Astrocyte of the spinal cord (primary cell): ENCODE measurements around the gene SLC26A2.

Experiments
- DNase-seq: peaks from one replicate; pipeline ENCODE4 v3.0.0; 2011; ENCODE audit warnings: low read depth, low spot score
- H3K4me3 ChIP-seq: 2 replicates; pipeline ENCODE4 v1.5.1; 2011; ENCODE audit warnings: low read depth, mild to moderate bottlenecking, low read length, moderate library complexity
- in situ Hi-C: cut with HindIII; loops from 2 replicates; pipeline ENCODE4 v1.10.0; 2017; ENCODE audit warnings: low sequenced_read_pairs
- TF ChIP-seq, protein P1 (sequence below): IDR thresholded peaks from 2 replicates; pipeline ENCODE4 v1.5.1; 2012; ENCODE audit warnings: low read depth, mild to moderate bottlenecking, low read length, inconsistent platforms

SLC26A2 gene

DNA sequence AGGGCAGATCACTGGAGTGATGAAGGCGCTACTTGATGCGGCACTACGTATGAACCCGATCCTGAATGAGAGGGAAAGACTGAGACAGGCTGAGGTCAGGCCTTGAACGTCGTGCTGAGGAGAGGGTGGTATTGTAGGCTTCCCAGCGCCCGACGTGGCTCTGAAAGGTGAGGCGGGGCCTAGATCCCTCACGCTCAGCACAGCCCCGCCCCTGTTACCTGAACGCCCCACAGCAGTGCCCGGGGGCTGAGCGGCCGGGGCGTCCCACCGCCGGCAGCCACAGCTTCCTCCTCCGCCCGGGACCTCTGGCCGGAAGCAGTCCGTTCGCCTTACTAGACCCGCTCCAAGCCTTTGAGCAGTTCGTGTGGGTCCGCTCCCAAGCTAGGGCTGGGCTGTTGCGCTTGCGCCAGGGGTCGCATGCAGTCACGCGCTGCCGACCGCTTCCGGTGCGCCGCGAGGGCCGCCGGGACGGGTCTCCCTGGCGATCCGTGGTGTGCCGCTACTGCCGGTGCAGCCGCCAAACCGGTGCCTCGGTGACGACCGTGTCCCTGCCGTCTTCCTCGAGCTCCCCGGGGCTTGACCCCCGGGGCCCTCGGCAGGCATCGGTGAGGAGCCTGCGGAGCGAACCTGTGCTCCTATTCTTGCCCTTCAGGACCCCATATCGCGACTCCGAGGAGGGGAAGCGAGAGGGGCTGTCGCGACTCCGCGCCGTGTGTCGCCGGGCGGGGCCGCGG, 39.9 kb downstream of the SLC26A2 start, which contains the start of the genes HMGXB3 and TIGD6:
HMGXB3 (plus strand) TSS at position 484 of the 734 bp plus-strand sequence. CDS start 4,114 bp downstream, outside the sequence.
TIGD6 (minus strand) TSS at position 399 of the 734 bp plus-strand sequence. CDS start 4,306 bp downstream, outside the sequence.
- in situ Hi-C loops: no loop called here
- TF ChIP-seq, protein P1, sequence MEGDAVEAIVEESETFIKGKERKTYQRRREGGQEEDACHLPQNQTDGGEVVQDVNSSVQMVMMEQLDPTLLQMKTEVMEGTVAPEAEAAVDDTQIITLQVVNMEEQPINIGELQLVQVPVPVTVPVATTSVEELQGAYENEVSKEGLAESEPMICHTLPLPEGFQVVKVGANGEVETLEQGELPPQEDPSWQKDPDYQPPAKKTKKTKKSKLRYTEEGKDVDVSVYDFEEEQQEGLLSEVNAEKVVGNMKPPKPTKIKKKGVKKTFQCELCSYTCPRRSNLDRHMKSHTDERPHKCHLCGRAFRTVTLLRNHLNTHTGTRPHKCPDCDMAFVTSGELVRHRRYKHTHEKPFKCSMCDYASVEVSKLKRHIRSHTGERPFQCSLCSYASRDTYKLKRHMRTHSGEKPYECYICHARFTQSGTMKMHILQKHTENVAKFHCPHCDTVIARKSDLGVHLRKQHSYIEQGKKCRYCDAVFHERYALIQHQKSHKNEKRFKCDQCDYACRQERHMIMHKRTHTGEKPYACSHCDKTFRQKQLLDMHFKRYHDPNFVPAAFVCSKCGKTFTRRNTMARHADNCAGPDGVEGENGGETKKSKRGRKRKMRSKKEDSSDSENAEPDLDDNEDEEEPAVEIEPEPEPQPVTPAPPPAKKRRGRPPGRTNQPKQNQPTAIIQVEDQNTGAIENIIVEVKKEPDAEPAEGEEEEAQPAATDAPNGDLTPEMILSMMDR: no peak
- H3K4me3 ChIP-seq: peak within 1 kb of the TSS; percentile 93
- peak; percentile 95 for DNase-seq

- DNase-seq: peak; percentile 24
- peak overlapping the region; percentile 93 for H3K4me3 ChIP-seq
- in situ Hi-C loops: no loop called here
- TF ChIP-seq, protein P1: no peak
Measured at GRCh38 chr5:150000990-150001659, 40.6 kb downstream of the SLC26A2 start.

- TF ChIP-seq, protein P1: peak; percentile 72
- DNase-seq: peak; percentile 66
- in situ Hi-C loops: no loop called here
- H3K4me3 ChIP-seq: peak overlapping the region; percentile 93
Measured at GRCh38 chr5:150001660-150002486, 41.3 kb downstream of the SLC26A2 start.

DNA sequence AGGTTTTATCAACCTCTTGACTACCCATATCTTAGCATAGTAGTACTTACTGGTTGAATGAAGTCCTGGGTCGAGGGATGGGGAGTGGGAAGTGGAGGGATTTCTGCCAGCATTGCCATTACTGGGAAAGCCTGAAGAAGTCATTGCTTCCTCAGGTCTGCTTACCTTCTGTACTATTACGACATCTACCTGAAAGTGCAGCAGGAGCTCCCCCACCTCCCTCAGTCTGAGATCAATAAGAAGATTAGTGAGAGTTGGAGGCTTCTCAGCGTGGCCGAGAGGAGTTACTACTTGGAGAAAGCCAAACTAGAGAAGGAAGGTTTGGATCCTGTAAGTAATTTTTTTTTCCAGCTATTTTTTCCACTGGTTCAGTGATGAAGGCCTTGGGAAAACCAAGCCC, 45.8 kb downstream of the SLC26A2 start:
- no peak for DNase-seq
- TF ChIP-seq, protein P1: no peak
- no peak overlapping the region for H3K4me3 ChIP-seq
- in situ Hi-C loops: no loop called here

GRCh38 chr5:150007050-150007449, 46.5 kb downstream of the SLC26A2 start:
- DNase-seq: no peak
- no peak overlapping the region for H3K4me3 ChIP-seq
- in situ Hi-C loops: no loop called here
- TF ChIP-seq, protein P1: no peak

GRCh38 chr5:150009671-150010387, 49.3 kb downstream of the SLC26A2 start:
- no peak overlapping the region for H3K4me3 ChIP-seq
- no peak for DNase-seq
- TF ChIP-seq, protein P1: no peak
- in situ Hi-C loops: no loop called here
